T47D (cell line): Measurements from ENCODE around the gene PPT1.
"Not testable (repeated sequence)": the region's sequence is repeated elsewhere in the genome, so short reads cannot be mapped to it uniquely, and the experiment has no call there.

ENCODE experiments used
- DNase-seq, 2 experiments: peaks; one replicate each; pipeline versions ENCODE4 v3.0.0 to v3.0.0-alpha.2; 2011 to 2012; ENCODE audit warnings: low read depth in 1 of 2, low spot score in 1 of 2
- JUND ChIP-seq: IDR thresholded peaks from 2 replicates; pipeline ENCODE4 v1.6.1; 2012; ENCODE audit warnings: low read depth
- in situ Hi-C: cut with HindIII; loops from 2 replicates; pipeline ENCODE4 v1.10.0; 2016; ENCODE audit warnings: low sequenced_read_pairs, low pct_unique_long_range_greater_than_20kb

Gene PPT1

DNA sequence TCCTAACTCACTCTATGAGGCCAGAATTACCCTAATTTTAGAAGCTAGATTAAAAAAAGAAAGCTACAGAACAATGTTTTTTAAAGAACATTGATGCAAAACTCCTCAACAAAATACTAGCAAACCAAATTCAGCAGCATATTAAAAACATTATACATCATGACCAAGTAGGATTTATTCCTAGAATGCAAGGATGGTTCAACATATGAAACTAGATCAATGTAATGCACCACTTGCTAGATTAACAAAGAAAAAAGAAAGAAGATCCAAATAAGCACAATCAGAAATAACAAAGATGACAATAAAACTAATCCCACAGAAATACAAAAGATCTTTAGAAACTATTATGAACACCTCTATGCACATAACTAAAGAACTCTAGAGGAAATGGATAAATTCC, 13.3 kb upstream of the PPT1 start:
- DNase-seq = no peak
- TF ChIP-seq JUND = no peak
- in situ Hi-C loops = no loop called here

DNA sequence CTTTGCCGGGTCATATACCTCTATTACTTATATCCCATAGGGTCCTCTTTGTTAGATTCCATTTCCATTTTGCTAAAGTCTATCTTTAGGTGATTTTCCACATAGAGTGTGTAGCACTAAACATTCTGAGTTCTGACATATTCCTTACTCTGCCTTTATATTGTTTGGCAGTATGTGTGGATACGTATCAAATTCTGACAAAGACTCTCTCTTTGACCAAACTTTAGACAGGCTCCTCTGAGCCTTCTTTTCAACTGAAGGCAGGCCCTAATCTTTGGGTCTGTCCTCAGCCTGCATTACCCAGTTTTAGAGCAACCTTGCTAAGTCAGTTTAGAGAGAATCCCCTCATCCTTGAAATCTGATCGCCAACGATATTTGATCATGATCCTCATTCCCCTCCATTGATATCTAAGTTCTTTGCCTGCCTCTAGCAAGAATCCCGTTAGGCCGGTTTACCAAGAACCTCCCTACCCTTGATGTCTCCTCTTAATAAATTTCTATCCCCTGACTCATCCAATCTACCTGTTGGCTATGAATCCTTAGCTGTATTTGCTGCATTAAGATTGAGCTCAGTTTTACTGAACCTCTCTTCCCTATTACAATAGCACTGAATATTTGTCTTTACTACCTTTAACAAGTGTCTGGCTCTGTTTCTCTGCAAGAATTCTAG, 10.4 kb upstream of the PPT1 start:
- TF ChIP-seq JUND = peak; percentile 78
- in situ Hi-C loops = no loop called here
- peak in 1 of 2 experiments; percentile 75 for DNase-seq

GRCh38 chr1:40105028-40105427, 8.0 kb upstream of the PPT1 start:
- in situ Hi-C loops = no loop called here
- TF ChIP-seq JUND = no peak
- DNase-seq = no peak

GRCh38 chr1:40102896-40103295, 5.8 kb upstream of the PPT1 start:
- TF ChIP-seq JUND = no peak
- DNase-seq = no peak
- in situ Hi-C loops = no loop called here

DNA sequence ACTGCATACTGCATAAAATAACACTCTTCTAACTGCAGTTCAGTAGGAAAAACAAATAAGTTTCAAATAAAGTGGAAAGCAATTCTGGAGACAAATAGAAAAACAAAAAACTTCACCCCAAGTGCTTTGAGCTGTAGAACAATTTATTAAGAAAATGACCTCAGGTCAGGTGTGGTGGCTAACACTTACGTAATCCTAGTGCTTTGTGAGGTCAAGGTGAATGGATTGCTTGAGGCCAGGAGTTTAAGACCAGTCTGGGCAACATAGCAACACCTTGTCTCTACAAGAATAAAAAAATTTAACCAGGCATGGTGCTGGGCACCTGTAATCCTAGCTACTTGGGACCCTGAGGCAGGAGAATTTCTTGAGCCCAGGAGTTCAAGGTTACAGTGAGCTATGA, 5.0 kb upstream of the PPT1 start:
- in situ Hi-C loops = no loop called here
- no peak for TF ChIP-seq JUND

GRCh38 chr1:40096646-40096976, 441 bp downstream of the PPT1 start:
- TF ChIP-seq JUND = no peak
- DNase-seq = no peak
- in situ Hi-C loops = no loop called here

More for the DNA sequence above, 5.0 kb upstream of the PPT1 start:
- peak in 1 of 2 experiments; percentile 16 for DNase-seq

- no peak for DNase-seq
- no peak for TF ChIP-seq JUND
- in situ Hi-C loops = no loop called here
These were observed 1.2 kb downstream of the PPT1 start for GRCh38 chr1:40095806-40096205.

GRCh38 chr1:40094466-40095110, 2.5 kb downstream of the PPT1 start:
- DNase-seq = peak in 1 of 2 experiments; percentile 57
- in situ Hi-C loops = no loop called here
- TF ChIP-seq JUND = no peak

DNA sequence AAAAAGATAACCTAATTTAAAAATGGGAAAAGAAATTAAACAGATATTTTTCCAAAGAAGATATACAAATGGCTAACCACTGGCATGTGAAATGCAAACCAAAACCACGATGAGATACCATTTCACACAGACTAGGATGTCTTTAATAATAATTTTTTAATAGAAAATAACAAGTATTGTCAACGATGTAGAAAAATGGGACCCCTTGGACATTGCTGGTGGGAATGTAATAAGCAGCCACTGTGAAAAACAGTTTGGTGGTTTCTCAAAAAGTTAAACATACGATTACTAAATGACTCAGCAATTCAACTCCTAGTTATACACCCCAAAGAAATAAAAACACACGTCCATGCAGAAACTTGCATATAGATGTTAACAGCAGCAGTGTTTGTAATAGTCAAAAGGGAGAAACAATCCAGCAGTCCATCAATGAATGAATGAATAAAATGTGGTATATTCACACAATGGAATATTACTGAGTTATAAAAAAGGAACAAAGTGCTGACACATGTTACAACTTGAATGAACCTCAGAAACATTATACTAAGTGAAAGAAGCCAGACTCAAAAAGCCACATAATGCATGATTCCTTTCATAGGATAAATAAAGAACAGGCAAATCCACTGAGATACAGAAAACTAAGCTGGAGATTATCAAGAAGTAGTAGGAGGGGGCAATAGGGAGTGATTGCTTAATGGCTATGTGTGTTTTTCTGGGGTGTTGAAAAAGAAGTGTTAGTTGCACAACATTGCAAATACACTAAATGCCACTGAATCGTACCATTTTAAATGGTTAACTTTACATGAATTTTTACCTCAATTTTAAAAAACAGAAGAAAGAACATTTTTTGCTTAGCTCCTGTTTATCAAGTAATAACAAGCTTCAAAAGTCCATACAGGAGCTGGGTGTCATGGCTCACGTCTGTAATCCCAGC, 4.1 kb downstream of the PPT1 start:
- TF ChIP-seq JUND = no peak
- no peak for DNase-seq
- in situ Hi-C loops = no loop called here

DNA sequence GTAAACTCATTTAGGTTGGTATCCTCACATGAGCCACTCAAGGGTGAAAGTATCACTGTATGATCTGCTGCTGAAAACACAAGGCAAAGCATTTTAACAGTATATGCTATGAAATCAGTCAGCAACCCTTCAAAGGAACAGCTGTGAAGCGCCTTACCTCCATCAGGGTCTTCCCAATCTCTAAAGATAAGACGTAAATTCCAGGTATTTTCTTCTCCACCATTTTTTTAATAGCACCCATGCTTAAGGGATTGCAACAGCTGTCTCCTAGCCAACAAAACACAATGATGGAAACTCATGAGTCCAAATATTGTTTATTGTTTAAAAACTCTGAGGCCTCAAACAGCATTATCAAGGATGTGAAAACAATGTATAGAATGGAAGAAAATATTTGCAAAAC, 4.8 kb downstream of the PPT1 start:
- in situ Hi-C loops = no loop called here
- no peak for DNase-seq
- TF ChIP-seq JUND = no peak

DNA sequence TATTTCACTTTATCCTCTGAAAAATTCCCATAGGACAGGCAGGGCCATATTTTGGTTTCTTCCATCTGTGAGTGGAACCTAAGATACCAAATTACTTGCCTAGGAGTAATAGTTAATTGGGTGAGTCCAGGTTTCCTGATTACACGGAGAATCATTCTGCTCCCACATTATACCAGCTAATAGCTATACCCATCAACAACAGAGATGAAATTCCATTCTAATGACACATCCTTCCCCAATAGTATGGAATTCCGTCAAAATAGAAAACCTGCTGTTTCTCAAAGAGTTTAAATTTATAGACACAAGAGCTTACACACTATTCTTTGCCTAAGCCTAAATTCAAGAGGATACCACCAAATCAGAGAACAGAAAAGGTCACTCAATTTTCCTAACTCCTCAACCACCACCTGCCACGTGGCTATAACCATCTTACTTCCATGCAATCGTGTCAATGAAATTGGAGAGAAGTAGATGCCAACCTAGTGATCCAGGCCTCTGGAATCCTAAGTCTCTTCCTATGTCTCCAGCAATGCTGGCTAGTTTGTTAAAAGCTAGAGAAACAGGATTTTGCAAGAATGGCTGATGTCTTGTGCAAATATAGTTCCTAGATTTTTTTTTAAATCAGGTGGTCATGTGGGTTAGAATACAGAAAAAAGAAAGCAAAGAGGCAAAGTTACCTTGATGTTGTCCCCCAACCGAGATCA, 6.2 kb downstream of the PPT1 start:
- no peak for TF ChIP-seq JUND
- DNase-seq = no peak

DNA sequence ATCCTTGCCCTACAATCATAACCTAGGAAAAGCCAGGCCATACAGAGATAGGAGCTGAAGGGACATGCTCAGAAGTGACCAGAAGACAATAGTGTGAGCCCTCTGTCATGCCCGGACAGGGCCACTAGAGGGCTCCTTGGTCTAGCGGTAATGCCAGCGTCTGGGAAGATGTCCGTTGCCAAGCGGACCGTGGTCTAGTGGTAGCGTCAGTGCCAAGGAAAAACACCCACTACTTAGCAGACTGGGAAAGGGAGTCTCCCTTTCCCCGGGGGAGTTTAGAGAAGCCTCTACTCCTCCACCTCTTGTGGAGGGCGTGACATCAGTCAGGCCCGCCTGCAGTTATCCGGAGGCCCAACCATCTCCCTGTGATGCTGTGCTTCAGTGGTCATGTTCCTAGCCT, 12.3 kb downstream of the PPT1 start:
- in situ Hi-C loops = not testable (repeated sequence)
- peak in 1 of 2 experiments; percentile 69 for DNase-seq

More for the DNA sequence above, 6.2 kb downstream of the PPT1 start:
- in situ Hi-C loops = no loop called here
